Measurements from ENCODE around the gene RASGRP1. TPM values are rescaled to one million over a fixed set of nuclear protein-coding genes. Genes with fewer than 3 reads are reported as not detected.

The RASGRP1 gene
- total RNA-seq, 1 experiment from 2014 or later = 1.6 TPM

GRCh38 chr15:38517312-38517975 lies 47.2 kb downstream of the RASGRP1 start:
- DNase-seq (ENCODE audit: low read depth, low spot score) = no peak
- Histone ChIP-seq H3K79me2 (ENCODE audit: insufficient read depth, low read length) (no peaks in the 10 kb centered on the region), H3K4me3 (replicated peaks in 1 of 2; ENCODE audit: low read depth in 1 of 2, low read length in 2 of 2) (no peak overlapping the region), H3K4me1 (ENCODE audit: control insufficient read depth in 1 of 2, insufficient read depth in 2 of 2, low read length in 2 of 2) (no peaks in the 10 kb centered on the region), H3K36me3 (ENCODE audit: control insufficient read depth in 1 of 2, insufficient read depth in 2 of 2, low read length in 2 of 2) (no peaks in the 10 kb centered on the region), H3K9ac (ENCODE audit: low read length) (no peak overlapping the region), H3K9me3 (ENCODE audit: control insufficient read depth in 1 of 2, insufficient read depth in 1 of 2, low read depth in 1 of 2, low read length in 2 of 2) (no peaks in the 10 kb centered on the region), H3K27me3 (ENCODE audit: insufficient read depth, low read length) (no peaks in the 10 kb centered on the region), H4K20me1 (ENCODE audit: insufficient read depth) (no peaks in the 10 kb centered on the region), H2AFZ (ENCODE audit: low read depth, low read length, poor library complexity, severe bottlenecking) (no peak overlapping the region), H3K27ac (ENCODE audit: low read depth, low read length) (no peak overlapping the region), H3K4me2 (ENCODE audit: low read length) (no peak overlapping the region), H3K9me2 (ENCODE audit: insufficient read depth) (no peaks in the 10 kb centered on the region)
- ATAC-seq = no peak
- CTCF ChIA-PET = interaction anchor here (2.0 kb wide), 1 partner anchor 46 kb away, joined by 4 read pairs; no protein-coding TSS in a partner anchor
- TF ChIP-seq YY1 (IDR thresholded peaks at IDR 0.05; ENCODE audit: extremely low read depth, insufficient replicate concordance, low read depth, low read length) = no peak
- no peak for TF ChIP-seq SP1 (IDR thresholded peaks at IDR 0.05; ENCODE audit: low read depth)
- TF ChIP-seq MAX (IDR thresholded peaks at IDR 0.05) = no peak
- TF ChIP-seq POLR2A (IDR thresholded peaks at IDR 0.05; ENCODE audit: borderline replicate concordance, extremely low read depth, insufficient read depth, insufficient read length) = no peak
- no peak for TF ChIP-seq POLR2AphosphoS5 (IDR thresholded peaks at IDR 0.05; ENCODE audit: low read depth, low read length)
- no peak for TF ChIP-seq ELF1 (IDR thresholded peaks at IDR 0.05; ENCODE audit: borderline replicate concordance, low read depth)
- TF ChIP-seq ZBTB33 (IDR thresholded peaks at IDR 0.05; ENCODE audit: extremely low read depth, insufficient replicate concordance, low read length) = no peak
- no peak for TF ChIP-seq SRF (IDR thresholded peaks at IDR 0.05; ENCODE audit: low read depth)
- TF ChIP-seq CBX3 (IDR thresholded peaks at IDR 0.05; ENCODE audit: low read depth) = no peak
- TF ChIP-seq ZNF274 (IDR thresholded peaks at IDR 0.05; ENCODE audit: low read depth, low read length) = no peak
- TF ChIP-seq EZH2phosphoT487 (IDR thresholded peaks at IDR 0.05; ENCODE audit: borderline replicate concordance) = no peak
- TF ChIP-seq JUND (IDR thresholded peaks at IDR 0.05) = no peak
- TF ChIP-seq FOSL1 (IDR thresholded peaks at IDR 0.05; ENCODE audit: low read depth) = no peak
- no peak for TF ChIP-seq RAD21 (IDR thresholded peaks at IDR 0.05; ENCODE audit: low read depth)
- TF ChIP-seq TCF7L2 (IDR thresholded peaks at IDR 0.05; ENCODE audit: borderline replicate concordance, extremely low read depth, insufficient read depth, insufficient read length) = no peak
- TF ChIP-seq, protein P1, sequence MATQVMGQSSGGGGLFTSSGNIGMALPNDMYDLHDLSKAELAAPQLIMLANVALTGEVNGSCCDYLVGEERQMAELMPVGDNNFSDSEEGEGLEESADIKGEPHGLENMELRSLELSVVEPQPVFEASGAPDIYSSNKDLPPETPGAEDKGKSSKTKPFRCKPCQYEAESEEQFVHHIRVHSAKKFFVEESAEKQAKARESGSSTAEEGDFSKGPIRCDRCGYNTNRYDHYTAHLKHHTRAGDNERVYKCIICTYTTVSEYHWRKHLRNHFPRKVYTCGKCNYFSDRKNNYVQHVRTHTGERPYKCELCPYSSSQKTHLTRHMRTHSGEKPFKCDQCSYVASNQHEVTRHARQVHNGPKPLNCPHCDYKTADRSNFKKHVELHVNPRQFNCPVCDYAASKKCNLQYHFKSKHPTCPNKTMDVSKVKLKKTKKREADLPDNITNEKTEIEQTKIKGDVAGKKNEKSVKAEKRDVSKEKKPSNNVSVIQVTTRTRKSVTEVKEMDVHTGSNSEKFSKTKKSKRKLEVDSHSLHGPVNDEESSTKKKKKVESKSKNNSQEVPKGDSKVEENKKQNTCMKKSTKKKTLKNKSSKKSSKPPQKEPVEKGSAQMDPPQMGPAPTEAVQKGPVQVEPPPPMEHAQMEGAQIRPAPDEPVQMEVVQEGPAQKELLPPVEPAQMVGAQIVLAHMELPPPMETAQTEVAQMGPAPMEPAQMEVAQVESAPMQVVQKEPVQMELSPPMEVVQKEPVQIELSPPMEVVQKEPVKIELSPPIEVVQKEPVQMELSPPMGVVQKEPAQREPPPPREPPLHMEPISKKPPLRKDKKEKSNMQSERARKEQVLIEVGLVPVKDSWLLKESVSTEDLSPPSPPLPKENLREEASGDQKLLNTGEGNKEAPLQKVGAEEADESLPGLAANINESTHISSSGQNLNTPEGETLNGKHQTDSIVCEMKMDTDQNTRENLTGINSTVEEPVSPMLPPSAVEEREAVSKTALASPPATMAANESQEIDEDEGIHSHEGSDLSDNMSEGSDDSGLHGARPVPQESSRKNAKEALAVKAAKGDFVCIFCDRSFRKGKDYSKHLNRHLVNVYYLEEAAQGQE (IDR thresholded peaks at IDR 0.05; ENCODE audit: low read depth) = no peak
- no peak for TF ChIP-seq EZH2 (IDR thresholded peaks at IDR 0.05)
- TF ChIP-seq CEBPB (IDR thresholded peaks at IDR 0.05; ENCODE audit: low read depth) = no peak
- no peak for TF ChIP-seq SIN3A (IDR thresholded peaks at IDR 0.05; ENCODE audit: low read depth)
- no peak for TF ChIP-seq CTCF (IDR thresholded peaks at IDR 0.05 in 2 of 3, conservative IDR thresholded peaks at IDR 0.05 in 1 of 3; ENCODE audit: borderline replicate concordance in 1 of 3, insufficient read depth in 1 of 3, low read depth in 2 of 3, low read length in 2 of 3)
- RAD21 ChIA-PET (ENCODE audit: low non-redundant PET in 1 of 2, low total read pairs in 2 of 2, uncharacterized antibody in 2 of 2, unreplicated experiment in 2 of 2) = interaction anchor here in 1 of 2 experiments (0.5 kb wide), 1 partner anchor 1158 kb away, joined by 3 read pairs; no protein-coding TSS in a partner anchor
- BruUV-seq (replicated peaks) = no TSS peak
- intact Hi-C loops (cut with micrococcal nuclease) = no loop called here
- POLR2A ChIA-PET = no interaction called here

All from HCT116 (cell line).